Muscle layer of duodenum (tissue), 2 donors: ENCODE data around the gene VPREB3.

Experiments used
- H3K27ac ChIP-seq: one replicate; pipeline ENCODE4 v1.7.0; 2013; ENCODE audit warnings: mild to moderate bottlenecking, low read length
- H3K27me3 ChIP-seq: one replicate; pipeline ENCODE4 v1.7.0; 2013; ENCODE audit warnings: low read depth, mild to moderate bottlenecking, control low read depth, low read length
- H3K36me3 ChIP-seq, 2 donors: one replicate each; pipeline ENCODE4 v1.7.0; 2013; ENCODE audit warnings: low read length in 2 of 2, control low read depth in 1 of 2, mild to moderate bottlenecking in 1 of 2; ENCODE audit not compliant: insufficient read depth in 2 of 2, control insufficient read depth in 1 of 2
- H3K4me1 ChIP-seq, 2 donors: one replicate each; pipeline ENCODE4 v1.7.0; 2013; ENCODE audit warnings: low read length in 2 of 2, mild to moderate bottlenecking in 2 of 2, control low read depth in 1 of 2, moderate library complexity in 1 of 2; ENCODE audit not compliant: insufficient read depth in 2 of 2, control insufficient read depth in 1 of 2
- H3K4me3 ChIP-seq, 2 donors: one replicate each; pipeline ENCODE4 v1.7.0; 2013; ENCODE audit warnings: low read length in 2 of 2, low read depth in 1 of 2, mild to moderate bottlenecking in 1 of 2
- H3K9me3 ChIP-seq, 2 donors: one replicate each; pipeline ENCODE4 v1.7.0; 2013; ENCODE audit warnings: low read length in 2 of 2, control low read depth in 1 of 2, mild to moderate bottlenecking in 1 of 2; ENCODE audit not compliant: control insufficient read depth in 1 of 2
- donor health status: healthy.

The VPREB3 gene

DNA sequence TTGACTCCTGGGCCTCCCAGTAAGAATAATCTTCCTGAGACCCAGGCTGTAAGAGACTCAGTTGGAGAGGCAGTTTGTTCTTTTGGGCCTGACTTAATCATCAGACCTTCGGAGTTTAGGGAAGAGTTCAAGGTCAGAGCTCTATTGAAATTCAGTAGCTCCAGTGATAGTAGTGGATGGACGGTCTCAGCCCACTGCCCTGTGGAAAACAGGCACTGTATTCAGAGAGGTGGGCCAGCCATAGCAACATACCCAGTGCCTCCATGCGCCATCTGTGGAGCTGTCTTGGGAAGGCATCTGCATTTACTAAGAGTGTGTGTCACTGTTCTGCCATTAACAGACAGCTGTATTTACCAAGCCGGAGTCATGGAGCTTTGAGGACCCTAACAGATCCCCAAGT, 35.4 kb upstream of the VPREB3 start:
- Histone ChIP-seq H3K4me3 (no peak overlapping the region), H3K36me3 (peaks cover 12 to 32% of the 10 kb centered on the region in 2 donors), H3K27me3 (no peaks in the 10 kb centered on the region), H3K27ac (no peak overlapping the region), H3K4me1 (peaks cover 9 to 39% of the 10 kb centered on the region in 2 donors), H3K9me3 (no peaks in the 10 kb centered on the region)

DNA sequence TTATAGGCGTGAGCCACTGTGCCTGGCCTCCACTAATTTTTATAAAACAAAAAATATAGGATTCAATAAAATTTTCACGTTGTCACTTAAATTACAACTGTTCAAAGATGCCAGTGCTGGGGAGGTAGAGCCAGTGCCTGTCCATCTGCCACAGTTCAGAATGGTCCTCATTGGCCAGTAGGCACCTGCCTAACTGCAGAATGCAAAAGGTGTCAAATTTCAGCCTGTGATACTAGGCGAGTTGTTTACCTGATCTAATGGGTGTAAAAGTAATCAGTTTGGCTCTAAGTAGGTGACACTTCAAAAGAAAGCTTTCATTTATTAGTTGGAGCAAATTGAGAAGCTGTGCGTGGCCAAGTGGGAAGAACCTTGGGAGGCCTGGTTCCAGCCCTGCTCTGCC, 34.9 kb upstream of the VPREB3 start:
- no peaks in the 10 kb centered on the region for H3K27me3 ChIP-seq
- peaks cover 9 to 27% of the 10 kb centered on the region in 2 donors for H3K36me3 ChIP-seq
- peaks cover 9 to 39% of the 10 kb centered on the region in 2 donors for H3K4me1 ChIP-seq

DNA sequence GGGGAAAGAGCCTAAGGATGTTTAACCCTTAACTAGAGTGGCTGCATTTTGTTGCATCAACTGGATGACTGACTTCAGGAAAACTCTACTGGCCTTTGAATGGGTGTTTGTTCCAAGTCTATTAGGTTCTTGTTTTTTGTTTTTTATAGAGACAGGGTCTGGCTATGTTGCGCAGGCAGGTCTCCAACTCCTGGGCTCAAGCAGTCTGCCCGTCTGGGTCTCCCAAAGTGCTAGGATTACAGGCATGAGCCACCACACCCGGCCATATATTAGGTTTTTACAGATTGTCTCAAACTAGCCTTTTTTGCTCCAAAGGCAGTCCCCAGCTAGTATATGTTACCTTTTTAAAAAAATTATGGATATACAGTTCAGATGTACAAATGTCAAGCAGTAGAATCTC, 33.7 kb upstream of the VPREB3 start:
- H3K4me1 ChIP-seq: peaks cover 9 to 39% of the 10 kb centered on the region in 2 donors
- H3K27me3 ChIP-seq: no peaks in the 10 kb centered on the region
- peak overlapping the region; percentile 58 for H3K27ac ChIP-seq
- peaks cover 4 to 19% of the 10 kb centered on the region in 2 donors for H3K36me3 ChIP-seq
- H3K9me3 ChIP-seq: no peaks in the 10 kb centered on the region
- peak overlapping the region; percentile 87 for H3K4me3 ChIP-seq

More for the DNA sequence above, 34.9 kb upstream of the VPREB3 start:
- H3K4me3 ChIP-seq: no peak overlapping the region
- no peak overlapping the region for H3K27ac ChIP-seq
- H3K9me3 ChIP-seq: no peaks in the 10 kb centered on the region

DNA sequence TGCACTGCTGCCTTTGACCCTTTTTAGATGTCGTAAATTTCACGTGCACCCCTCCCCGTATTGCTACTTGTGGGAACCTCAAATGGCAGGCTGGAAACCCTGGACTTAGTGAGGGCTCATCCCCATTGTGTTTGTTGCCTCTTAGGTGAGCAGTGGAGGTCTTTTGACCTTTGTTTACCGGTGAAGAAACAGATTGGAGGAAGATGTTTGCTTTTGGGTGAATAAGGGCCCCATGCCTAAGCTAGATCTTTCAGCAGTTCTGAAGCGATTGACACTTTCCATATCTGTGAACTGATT, 33.3 kb upstream of the VPREB3 start:
- peak overlapping the region; percentile 58 for H3K27ac ChIP-seq
- peaks cover 4 to 16% of the 10 kb centered on the region in 2 donors for H3K36me3 ChIP-seq
- peak overlapping the region; percentile 87 for H3K4me3 ChIP-seq
- peaks cover 9 to 39% of the 10 kb centered on the region in 2 donors for H3K4me1 ChIP-seq
- no peaks in the 10 kb centered on the region for H3K9me3 ChIP-seq
- H3K27me3 ChIP-seq: no peaks in the 10 kb centered on the region

DNA sequence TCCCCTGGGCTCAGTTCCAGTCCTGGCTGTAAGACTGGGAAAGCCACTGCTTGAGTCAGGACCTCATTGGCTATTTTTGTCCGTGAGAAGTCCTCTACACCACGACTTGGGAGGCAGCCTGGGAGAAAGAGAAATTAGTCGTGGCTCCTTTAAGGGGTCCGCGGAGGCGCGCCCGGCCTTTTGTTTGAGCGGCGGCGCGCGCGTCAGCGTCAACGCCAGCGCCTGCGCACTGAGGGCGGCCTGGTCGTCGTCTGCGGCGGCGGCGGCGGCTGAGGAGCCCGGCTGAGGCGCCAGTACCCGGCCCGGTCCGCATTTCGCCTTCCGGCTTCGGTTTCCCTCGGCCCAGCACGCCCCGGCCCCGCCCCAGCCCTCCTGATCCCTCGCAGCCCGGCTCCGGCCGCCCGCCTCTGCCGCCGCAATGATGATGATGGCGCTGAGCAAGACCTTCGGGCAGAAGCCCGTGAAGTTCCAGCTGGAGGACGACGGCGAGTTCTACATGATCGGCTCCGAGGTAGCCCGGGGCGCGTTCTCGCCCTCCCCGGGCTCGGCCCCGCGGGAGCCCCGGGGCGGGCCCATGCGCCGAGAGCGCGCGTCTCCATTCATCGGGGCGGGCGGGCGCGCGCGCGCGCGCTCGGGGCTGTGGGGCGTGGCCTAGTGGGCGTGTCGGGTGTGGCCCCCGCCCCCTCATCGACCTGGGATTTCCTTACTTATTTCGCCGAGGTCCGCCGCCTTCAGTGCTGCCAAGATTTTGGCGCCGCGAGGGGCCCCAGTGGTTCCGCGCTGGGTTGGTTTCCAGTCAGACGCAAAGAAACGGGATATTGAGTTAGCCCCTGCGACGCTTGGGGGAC, 32.8 kb upstream of the VPREB3 start, which contains the start of gene SMARCB1:
Gene SMARCB1, plus strand, starts transcription at position 215 of the 848 bp plus-strand sequence. Its CDS starts 204 bp downstream, at position 419.
- H3K4me1 ChIP-seq: peaks cover 9 to 39% of the 10 kb centered on the region in 2 donors
- peak within 1 kb of the TSS; percentile 90 for H3K27ac ChIP-seq
- H3K4me3 ChIP-seq: peak within 1 kb of the TSS; percentile 87
- no peaks in the 10 kb centered on the region for H3K27me3 ChIP-seq
- H3K9me3 ChIP-seq: no peaks in the 10 kb centered on the region
- H3K36me3 ChIP-seq: peaks cover 4 to 10% of the 10 kb centered on the region in 2 donors

DNA sequence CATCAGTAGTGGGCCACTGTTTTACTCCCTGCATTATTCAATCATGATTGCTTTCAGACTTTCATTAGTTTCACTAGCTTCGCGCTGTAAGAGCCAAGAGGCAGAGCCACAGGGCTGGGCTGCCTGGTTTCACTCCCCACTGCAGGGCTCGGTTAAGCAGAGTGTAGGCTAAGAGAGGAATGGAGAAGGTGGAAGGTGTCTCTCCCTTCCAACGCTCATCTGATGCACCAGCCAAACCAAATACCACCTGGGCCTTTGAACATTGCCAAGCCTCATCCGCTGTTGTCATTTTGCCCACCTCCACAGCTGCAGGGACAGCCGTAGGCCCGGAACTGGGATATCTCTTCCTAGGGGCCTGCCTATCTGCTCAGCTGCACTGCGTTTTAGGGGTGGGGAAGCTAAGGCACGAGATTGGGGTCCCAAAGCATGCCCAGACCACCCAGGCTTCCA, 32.1 kb upstream of the VPREB3 start:
- Histone ChIP-seq H3K27me3 (no peaks in the 10 kb centered on the region), H3K27ac (peak overlapping the region; percentile 90), H3K9me3 (no peaks in the 10 kb centered on the region), H3K4me1 (peaks cover 9 to 32% of the 10 kb centered on the region in 2 donors), H3K4me3 (peak overlapping the region; percentile 60 to 87), H3K36me3 (peaks cover 2 to 4% of the 10 kb centered on the region in 2 donors)

DNA sequence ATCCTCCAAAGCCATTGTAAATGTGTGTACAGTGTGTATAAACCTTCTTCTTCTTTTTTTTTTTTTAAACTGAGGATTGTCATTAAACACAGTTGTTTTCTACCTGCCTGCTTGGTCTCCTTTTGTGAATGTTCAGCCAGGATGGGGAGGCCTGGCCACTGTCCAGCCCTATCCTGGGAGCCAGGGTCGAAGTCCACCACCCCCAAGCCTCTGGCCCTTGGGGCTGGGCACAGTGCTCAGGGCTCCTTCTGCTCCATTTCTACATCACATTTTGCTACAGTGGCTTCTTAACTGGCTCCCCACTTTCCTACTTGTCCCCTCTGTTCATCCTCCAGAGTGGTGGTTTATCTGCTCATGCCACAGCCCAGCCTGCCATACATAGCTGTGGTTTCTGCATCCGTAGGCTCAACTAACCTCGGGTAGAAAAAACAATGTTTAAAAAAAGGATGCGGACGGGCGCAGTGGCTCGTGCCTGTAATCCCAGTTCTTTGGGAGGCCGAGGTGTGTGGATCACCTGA, 30.0 kb upstream of the VPREB3 start:
- no peak overlapping the region for H3K27ac ChIP-seq
- H3K4me3 ChIP-seq: no peak overlapping the region
- H3K4me1 ChIP-seq: peaks cover 7 to 22% of the 10 kb centered on the region in 2 donors
- H3K36me3 ChIP-seq: peaks cover 0 to 4% of the 10 kb centered on the region in 2 donors
- H3K27me3 ChIP-seq: no peaks in the 10 kb centered on the region
- H3K9me3 ChIP-seq: no peaks in the 10 kb centered on the region

DNA sequence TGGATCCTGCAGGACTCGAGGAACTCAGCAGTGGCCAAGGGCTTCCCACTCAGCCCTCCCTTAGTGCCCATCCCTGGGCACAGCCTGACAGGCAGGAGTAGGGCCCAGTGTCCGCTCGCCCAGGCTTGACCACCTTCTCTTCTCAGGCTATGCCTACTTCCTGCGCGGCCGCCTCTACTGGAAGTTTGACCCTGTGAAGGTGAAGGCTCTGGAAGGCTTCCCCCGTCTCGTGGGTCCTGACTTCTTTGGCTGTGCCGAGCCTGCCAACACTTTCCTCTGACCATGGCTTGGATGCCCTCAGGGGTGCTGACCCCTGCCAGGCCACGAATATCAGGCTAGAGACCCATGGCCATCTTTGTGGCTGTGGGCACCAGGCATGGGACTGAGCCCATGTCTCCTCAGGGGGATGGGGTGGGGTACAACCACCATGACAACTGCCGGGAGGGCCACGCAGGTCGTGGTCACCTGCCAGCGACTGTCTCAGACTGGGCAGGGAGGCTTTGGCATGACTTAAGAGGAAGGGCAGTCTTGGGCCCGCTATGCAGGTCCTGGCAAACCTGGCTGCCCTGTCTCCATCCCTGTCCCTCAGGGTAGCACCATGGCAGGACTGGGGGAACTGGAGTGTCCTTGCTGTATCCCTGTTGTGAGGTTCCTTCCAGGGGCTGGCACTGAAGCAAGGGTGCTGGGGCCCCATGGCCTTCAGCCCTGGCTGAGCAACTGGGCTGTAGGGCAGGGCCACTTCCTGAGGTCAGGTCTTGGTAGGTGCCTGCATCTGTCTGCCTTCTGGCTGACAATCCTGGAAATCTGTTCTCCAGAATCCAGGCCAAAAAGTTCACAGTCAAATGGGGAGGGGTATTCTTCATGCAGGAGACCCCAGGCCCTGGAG, 29.3 kb upstream of the VPREB3 start:
- H3K4me1 ChIP-seq: peaks cover 4 to 19% of the 10 kb centered on the region in 2 donors
- no peaks in the 10 kb centered on the region for H3K27me3 ChIP-seq
- H3K9me3 ChIP-seq: no peaks in the 10 kb centered on the region
- no peak overlapping the region for H3K27ac ChIP-seq
- peaks cover 0 to 4% of the 10 kb centered on the region in 2 donors for H3K36me3 ChIP-seq
- H3K4me3 ChIP-seq: no peak overlapping the region

DNA sequence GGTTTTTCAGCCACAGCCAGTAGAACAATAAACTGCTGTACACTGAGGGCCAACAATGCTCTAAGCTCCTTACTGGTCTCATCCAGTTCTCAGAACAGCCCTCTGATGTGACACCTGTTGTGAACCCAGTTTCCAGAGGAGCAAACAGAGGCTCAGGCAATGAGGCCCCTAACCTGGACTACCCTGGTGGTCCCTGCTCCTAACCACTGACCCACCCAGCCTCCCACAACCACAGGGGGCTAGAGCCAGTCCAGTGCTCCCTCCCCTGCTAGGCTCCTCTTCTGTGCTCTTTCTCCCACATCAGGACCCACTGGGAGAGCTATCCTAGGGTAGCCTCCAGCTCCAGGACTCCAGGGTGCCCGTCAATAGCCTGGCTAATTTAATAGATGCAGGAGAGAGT, 28.5 kb upstream of the VPREB3 start:
- no peak overlapping the region for H3K27ac ChIP-seq
- no peaks in the 10 kb centered on the region for H3K27me3 ChIP-seq
- no peaks in the 10 kb centered on the region for H3K9me3 ChIP-seq
- no peak overlapping the region for H3K4me3 ChIP-seq
- peaks cover 0 to 17% of the 10 kb centered on the region in 2 donors for H3K4me1 ChIP-seq
- H3K36me3 ChIP-seq: peaks cover 0 to 4% of the 10 kb centered on the region in 2 donors

DNA sequence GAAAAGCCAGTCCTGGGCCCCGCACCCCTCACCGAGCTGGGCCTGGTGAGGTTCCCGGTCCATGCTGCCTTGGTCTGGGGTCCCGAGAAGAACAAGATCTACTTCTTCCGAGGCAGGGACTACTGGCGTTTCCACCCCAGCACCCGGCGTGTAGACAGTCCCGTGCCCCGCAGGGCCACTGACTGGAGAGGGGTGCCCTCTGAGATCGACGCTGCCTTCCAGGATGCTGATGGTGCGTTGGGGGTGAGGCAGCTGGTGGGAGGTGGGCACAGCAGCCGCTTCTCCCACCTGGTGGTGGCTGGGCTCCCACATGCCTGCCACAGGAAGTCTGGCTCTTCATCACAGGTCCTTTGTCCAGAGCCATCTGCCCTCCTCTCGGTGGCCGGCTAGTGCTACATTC, 28.0 kb upstream of the VPREB3 start:
- Histone ChIP-seq H3K36me3 (peaks cover 0 to 4% of the 10 kb centered on the region in 2 donors), H3K27ac (no peak overlapping the region)

More for the DNA sequence above, 28.0 kb upstream of the VPREB3 start:
- Histone ChIP-seq H3K9me3 (no peaks in the 10 kb centered on the region), H3K27me3 (no peaks in the 10 kb centered on the region), H3K4me3 (no peak overlapping the region), H3K4me1 (peaks cover 0 to 18% of the 10 kb centered on the region in 2 donors)
